Astrocyte of the cerebellum (primary cell): ENCODE results near the gene ELOVL3.
A peak's percentile ranks its signal among the peaks of the same experiment; 100 is the strongest.
"Not testable (repeated sequence)": the region's sequence is repeated elsewhere in the genome, so short reads cannot be mapped to it uniquely, and the experiment has no call there.

Experiments
- DNase-seq: peaks from one replicate; pipeline ENCODE4 v3.0.0-alpha.2; 2011; ENCODE audit warnings: low read depth
- H3K4me3 ChIP-seq: 2 replicates; pipeline ENCODE4 v1.5.1; 2011; ENCODE audit warnings: mild to moderate bottlenecking, low read depth, low read length, moderate library complexity
- in situ Hi-C: cut with HindIII; loops from 2 replicates; pipeline ENCODE4 v1.10.0; 2017; ENCODE audit warnings: low sequenced_read_pairs
- TF ChIP-seq, protein P1 (sequence below): IDR thresholded peaks from 2 replicates; pipeline ENCODE4 v1.5.1; 2012; ENCODE audit warnings: low read length, low read depth, moderate library complexity, mild to moderate bottlenecking; ENCODE audit errors: missing control alignments

Gene ELOVL3, protein sequence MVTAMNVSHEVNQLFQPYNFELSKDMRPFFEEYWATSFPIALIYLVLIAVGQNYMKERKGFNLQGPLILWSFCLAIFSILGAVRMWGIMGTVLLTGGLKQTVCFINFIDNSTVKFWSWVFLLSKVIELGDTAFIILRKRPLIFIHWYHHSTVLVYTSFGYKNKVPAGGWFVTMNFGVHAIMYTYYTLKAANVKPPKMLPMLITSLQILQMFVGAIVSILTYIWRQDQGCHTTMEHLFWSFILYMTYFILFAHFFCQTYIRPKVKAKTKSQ

GRCh38 chr10:102225646-102226541, at the start of gene ELOVL3:
ELOVL3 (plus strand) TSS chr10:102226299; CDS start chr10:102226549, 250 bp downstream.
- H3K4me3 ChIP-seq: peak within 1 kb of the TSS; percentile 11
- in situ Hi-C loops: loop anchor here (5.0 to 10.0 kb wide), 4 partner anchors 59 to 279 kb away; partner anchors contain the start of genes ACTR1A and SUFU
- peak; percentile 76 for DNase-seq
- TF ChIP-seq, protein P1, sequence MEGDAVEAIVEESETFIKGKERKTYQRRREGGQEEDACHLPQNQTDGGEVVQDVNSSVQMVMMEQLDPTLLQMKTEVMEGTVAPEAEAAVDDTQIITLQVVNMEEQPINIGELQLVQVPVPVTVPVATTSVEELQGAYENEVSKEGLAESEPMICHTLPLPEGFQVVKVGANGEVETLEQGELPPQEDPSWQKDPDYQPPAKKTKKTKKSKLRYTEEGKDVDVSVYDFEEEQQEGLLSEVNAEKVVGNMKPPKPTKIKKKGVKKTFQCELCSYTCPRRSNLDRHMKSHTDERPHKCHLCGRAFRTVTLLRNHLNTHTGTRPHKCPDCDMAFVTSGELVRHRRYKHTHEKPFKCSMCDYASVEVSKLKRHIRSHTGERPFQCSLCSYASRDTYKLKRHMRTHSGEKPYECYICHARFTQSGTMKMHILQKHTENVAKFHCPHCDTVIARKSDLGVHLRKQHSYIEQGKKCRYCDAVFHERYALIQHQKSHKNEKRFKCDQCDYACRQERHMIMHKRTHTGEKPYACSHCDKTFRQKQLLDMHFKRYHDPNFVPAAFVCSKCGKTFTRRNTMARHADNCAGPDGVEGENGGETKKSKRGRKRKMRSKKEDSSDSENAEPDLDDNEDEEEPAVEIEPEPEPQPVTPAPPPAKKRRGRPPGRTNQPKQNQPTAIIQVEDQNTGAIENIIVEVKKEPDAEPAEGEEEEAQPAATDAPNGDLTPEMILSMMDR: no peak

DNA sequence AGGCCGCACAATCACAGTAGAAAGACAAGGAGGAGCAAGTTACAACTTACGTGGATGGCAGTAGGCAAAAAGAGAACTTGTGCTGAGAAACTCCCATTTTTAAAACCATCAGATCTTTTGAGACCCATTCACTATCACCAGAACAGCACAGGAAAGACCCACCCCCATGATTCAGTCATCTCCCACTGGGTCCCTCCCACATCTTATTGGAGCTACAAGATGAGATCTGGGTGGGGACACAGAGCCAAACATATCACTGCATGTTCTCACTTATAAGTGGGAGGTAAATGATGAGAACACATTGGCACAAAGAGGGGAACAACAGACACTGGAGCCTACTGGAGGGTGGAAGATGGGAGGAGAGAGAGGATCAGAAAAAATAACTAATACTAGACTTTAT, 41.5 kb upstream of the ELOVL3 start:
- TF ChIP-seq, protein P1: no peak
- no peak for DNase-seq
- no peak overlapping the region for H3K4me3 ChIP-seq
- in situ Hi-C loops: no loop called here

- in situ Hi-C loops: no loop called here
- TF ChIP-seq, protein P1: no peak
- no peak for DNase-seq
- no peak overlapping the region for H3K4me3 ChIP-seq
Observed at GRCh38 chr10:102185272-102185671, 40.8 kb upstream of the ELOVL3 start.

DNA sequence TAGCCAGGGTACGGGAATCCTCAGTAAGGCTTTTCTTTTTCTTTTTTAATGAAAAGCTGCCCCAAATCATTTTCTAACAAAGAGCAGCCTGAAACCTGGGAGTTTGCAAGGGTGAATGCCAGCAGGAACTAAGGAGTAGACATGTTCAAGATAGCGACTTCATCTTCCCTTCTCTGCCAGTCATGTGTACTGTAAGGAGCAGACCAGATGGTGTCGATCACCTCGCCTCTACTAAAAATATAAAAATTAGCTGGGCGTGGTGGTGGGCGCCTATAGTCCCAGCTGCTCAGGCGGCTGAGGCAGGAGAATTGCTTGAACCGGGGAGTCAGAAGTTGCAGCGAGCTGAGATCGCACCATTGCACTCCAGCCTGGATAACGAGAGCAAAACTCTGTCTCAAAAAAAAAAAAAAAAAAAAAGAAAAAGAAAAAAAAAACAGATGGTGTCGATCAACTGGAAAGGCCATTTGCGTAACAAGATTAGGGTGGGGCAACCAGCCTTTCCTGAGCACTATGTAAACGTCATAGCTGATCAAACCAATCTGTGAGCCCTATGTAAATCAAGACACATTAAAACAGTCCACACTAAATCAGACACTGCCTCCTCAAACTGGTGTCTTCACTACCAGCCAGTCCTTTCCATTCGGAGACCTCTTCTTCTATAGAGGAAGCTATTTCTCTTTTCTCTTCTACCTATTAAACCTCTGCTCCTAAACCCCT, 40.1 kb upstream of the ELOVL3 start:
- TF ChIP-seq, protein P1: no peak
- no peak for DNase-seq
- no peak overlapping the region for H3K4me3 ChIP-seq
- in situ Hi-C loops: no loop called here

GRCh38 chr10:102188298-102188940, 37.7 kb upstream of the ELOVL3 start:
- TF ChIP-seq, protein P1: no peak
- no peak overlapping the region for H3K4me3 ChIP-seq
- in situ Hi-C loops: no loop called here
- no peak for DNase-seq

DNA sequence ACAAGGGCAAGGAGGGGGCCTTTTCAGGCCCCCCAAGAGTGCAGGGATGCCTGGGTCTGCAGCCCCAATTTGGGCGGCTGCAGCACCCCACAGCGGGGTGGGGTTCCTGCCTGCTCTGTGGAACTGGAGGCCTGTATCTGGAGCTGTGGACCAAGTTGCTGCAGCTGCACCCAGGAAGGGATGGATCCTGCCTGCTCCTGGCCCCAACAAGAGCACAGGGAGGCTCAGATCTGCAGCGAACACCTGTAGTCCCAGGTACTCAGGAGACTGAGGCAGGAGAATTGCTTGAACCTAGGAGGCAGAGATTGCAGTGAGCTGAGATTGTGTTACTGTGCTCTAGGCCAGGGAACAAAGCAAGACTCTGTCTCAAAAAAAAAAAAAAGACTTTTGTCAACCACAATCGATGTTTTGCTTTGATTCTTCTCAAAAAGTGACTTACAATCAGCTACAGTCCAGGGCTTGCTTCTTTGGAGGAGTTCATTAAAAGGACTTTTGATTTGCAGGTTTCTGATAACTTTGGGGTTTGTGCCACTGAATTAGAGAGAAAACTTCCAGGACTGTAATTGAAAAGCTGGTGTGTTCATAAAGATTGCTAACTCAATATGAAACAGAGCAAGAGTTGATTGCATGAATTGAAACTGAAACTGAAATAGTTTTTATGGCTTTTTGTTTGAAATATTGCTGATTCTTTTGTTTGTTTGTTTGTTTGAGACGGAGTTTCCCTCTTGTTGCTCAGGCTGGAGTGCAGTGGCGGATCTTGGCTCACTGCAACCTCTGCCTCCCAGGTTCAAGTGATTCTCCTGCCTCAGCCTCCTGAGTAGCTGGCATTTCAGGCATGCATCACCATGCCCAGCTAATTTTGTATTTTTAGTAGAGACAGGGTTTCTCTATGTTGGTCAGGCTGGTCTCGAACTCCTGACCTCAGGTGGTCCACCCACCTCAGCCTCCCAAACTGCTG, 36.9 kb upstream of the ELOVL3 start:
- in situ Hi-C loops, H3K4me3 ChIP-seq, DNase-seq: not testable (repeated sequence)
